GM10248 (cell line): ENCODE measurements around the gene IZUMO1.

Experiments used
- CTCF ChIA-PET: fragments of 300-600 bp; sonication (Branson Sonifier 250); formaldehyde crosslinking; extraction: SDS; loops from one replicate; lab custom pipeline; 2021; ENCODE audit warnings: antibody characterized with exemption; lab: Yijun Ruan, JAX
- POLR2A ChIA-PET: fragments of 350-650 bp; sonication (Branson Sonifier 250); formaldehyde crosslinking; extraction: SDS; loops from one replicate; lab custom pipeline; 2020; ENCODE audit warnings: antibody characterized with exemption; lab: Yijun Ruan, JAX
- DNase-seq: peaks from one replicate; pipeline ENCODE4 v3.0.0; 2012; ENCODE audit errors: extremely low spot score
- TF ChIP-seq, protein P1 (sequence below): IDR thresholded peaks from 2 replicates; pipeline ENCODE4 v1.5.1; 2012; ENCODE audit warnings: mild to moderate bottlenecking, low read depth; ENCODE audit errors: extremely low read depth, missing control alignments, control extremely low read depth

The IZUMO1 gene

DNA sequence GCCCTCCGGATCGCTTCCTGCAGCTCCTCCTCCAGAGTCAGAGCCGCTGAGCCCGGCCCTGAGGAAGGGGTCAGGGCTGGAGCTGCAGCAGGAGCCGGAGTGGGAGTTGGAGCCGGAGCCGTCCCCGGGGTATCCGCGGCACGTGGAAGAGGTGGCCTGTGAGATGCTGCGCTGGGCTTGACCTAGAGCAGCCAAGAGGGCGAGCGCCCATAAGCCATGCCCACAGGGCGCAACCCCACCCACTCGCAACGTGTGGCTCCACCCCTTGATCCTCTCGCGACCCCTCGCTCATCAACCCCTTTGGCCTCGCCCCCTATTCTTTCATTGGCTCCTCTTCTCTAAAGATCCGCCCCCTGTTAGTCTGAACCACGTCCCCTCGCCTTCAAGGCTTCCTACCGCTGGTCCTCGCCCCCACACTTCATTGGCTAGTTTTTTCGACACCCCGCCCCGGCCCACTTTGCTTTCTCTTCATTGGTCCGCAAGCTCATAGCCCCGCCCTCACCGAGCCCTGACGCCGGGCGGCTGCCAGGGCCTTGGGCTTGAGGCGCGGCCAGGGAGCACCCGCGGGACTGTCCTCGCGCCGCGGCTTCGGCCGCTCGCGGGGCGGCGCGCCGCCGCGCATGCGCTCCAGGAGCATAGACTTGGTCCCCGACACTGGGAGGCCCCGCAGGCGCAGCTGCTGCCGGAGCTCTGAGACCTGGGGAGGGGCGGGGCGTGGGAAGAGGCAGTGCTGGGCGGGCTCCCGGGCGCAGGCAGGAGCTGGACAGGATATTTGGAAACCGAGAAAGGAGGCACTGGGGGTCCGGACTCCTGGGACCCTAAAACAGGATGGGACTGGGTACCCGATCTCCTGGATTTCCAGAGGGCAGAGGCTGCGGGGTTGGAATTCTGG, 32.6 kb downstream of the IZUMO1 start:
- ChIA-PET POLR2A (interaction anchor here (0.5 to 1.2 kb wide), 3 partner anchors 158 to 879 kb away, joined by 3 to 6 read pairs (median 4); partner anchors contain the start of gene PPP1R15A), CTCF (interaction anchor here (1.0 to 5.1 kb wide), 11 partner anchors 10 to 441 kb away, joined by 3 to 22 read pairs (median 4); partner anchors contain the start of genes CA11, GYS1 and HRC)
- peak; percentile 99 for DNase-seq
- TF ChIP-seq, protein P1, sequence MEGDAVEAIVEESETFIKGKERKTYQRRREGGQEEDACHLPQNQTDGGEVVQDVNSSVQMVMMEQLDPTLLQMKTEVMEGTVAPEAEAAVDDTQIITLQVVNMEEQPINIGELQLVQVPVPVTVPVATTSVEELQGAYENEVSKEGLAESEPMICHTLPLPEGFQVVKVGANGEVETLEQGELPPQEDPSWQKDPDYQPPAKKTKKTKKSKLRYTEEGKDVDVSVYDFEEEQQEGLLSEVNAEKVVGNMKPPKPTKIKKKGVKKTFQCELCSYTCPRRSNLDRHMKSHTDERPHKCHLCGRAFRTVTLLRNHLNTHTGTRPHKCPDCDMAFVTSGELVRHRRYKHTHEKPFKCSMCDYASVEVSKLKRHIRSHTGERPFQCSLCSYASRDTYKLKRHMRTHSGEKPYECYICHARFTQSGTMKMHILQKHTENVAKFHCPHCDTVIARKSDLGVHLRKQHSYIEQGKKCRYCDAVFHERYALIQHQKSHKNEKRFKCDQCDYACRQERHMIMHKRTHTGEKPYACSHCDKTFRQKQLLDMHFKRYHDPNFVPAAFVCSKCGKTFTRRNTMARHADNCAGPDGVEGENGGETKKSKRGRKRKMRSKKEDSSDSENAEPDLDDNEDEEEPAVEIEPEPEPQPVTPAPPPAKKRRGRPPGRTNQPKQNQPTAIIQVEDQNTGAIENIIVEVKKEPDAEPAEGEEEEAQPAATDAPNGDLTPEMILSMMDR: no peak

DNA sequence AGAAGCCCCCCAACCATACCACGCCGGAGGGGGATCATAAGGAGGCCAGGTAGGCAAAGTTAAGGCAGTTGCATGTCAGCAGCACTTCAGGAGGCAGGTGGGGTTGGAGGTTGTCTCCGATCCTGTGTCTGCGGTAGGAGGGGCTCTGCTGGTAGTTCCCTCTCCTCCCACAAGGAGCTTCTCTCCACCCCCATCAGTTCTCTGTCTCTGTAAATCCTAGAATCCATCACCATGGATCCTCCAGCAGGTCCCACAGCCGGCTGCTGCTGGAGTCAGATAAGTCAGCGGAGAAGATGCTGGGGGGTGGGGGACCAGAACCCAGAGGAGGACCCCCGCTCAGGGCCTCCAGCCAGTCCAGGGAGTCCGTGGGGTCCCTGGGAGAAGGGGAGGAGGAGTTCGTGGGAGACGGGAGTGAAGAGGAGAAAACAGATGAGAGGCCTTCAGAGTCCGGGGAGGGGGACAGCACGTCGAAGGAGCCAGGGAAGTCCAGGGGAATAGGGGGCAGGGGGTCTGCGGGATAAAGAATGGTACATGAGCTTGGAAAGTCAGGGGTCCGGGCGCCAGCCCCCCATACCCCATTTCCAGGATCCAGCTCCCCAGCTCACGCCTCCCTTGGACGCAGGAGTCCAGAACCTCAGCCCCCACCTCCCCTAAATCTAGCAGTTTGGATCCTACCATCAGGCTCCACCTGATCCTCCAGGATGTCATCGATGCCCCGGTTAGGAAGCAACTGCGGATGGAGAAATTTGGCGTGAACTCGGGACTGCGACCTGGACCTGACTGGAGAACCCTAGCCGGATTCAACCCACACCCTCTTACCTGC, 33.5 kb downstream of the IZUMO1 start:
- ChIA-PET POLR2A (interaction anchor here (0.6 to 1.2 kb wide), 2 partner anchors 159 to 220 kb away, joined by 3 to 4 read pairs; partner anchors contain the start of gene PPP1R15A), CTCF (interaction anchor here (1.0 to 5.1 kb wide), 7 partner anchors 10 to 442 kb away, joined by 3 to 22 read pairs (median 3); partner anchors contain the start of genes CA11 and HRC)
- TF ChIP-seq, protein P1: no peak
- no peak for DNase-seq

DNA sequence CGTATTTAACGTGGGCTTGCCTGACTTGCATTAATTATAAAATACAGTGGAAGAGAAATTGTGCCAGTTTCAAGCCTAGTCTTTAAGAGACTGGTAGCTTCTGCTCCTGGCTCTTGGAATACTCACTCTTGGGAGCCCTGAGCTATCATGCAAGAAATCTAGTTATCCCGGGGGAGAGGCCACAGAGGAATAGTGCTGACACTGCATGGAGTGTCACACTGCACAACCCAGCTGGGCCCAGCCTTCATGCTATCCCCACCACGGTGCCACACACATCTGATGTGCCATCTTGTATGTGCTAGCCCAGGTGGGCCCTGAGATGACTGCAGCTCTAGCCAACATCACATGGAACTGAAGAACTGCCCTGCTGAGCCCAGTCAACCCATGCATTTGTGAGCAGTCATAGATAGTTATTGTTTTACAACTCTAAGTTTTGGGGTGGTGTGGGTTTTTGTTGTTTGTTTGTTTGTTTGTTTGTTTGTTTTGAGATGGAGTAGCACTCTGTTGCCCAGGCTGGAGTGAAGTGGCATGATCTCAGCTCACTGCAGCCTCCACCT, 35.5 kb downstream of the IZUMO1 start:
- TF ChIP-seq, protein P1: no peak
- ChIA-PET POLR2A (no interaction called here), CTCF (interaction anchor here (1.5 to 5.1 kb wide), 2 partner anchors 16 to 36 kb away, joined by 3 to 22 read pairs; no protein-coding TSS in a partner anchor)
- no peak for DNase-seq

DNA sequence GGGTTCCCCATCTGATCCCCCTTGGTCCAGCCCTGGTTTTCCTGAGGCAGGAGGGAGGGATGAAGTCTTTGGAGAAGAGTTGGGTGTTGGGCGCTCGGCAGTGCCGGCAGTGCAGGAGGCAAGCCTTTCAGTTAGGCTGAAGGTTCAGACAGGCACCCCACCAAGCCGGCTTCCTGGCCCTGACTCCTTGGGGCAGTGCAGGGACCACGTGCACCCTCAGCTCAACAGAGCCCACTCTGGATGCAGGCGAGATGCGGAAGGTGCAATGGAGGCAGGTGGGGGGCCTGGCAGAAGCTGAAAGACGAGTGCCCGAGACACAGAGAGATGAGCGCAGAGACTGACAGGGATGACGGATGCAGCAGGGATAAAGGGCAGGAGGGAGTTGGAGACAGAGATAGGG, 38.2 kb downstream of the IZUMO1 start:
- no peak for DNase-seq
- CTCF ChIA-PET: no interaction called here
- POLR2A ChIA-PET: no interaction called here
- TF ChIP-seq, protein P1: no peak

DNA sequence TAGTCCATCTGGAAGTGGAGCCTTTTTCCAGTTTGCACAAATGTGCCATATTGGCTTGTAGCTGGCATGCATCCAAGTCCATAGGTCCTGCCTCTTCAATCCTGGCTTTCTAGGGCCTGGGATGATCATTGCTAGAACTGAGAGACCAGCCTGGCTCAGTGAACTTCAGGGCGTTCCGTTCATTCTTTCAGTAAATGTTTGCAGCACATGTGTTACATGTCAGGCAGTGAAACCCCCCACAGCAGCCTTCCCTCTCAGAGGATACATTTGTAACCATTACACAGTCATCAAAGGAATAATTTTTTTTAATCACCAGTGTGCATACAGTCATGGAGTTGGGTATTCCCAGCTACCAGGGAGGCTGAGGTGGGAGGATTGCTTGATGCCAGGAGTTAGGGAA, 41.3 kb downstream of the IZUMO1 start:
- ChIA-PET POLR2A (no interaction called here), CTCF (interaction anchor here (1.0 to 1.5 kb wide), 2 partner anchors 31 to 90 kb away, joined by 3 read pairs; no protein-coding TSS in a partner anchor)
- no peak for DNase-seq
- TF ChIP-seq, protein P1: no peak

DNA sequence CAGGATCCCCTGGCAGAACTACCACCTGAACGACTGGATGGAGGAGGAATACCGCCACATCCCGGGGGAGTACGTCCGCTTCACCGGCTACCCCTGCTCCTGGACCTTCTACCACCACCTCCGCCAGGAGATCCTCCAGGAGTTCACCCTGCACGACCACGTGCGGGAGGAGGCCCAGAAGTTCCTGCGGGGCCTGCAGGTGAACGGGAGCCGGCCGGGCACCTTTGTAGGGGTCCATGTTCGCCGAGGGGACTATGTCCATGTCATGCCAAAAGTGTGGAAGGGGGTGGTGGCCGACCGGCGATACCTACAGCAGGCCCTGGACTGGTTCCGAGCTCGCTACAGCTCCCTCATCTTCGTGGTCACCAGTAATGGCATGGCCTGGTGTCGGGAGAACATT, 43.4 kb downstream of the IZUMO1 start:
- no peak for DNase-seq
- ChIA-PET CTCF (interaction anchor here (1.1 to 1.5 kb wide), 2 partner anchors 10 to 84 kb away, joined by 3 read pairs; no protein-coding TSS in a partner anchor), POLR2A (no interaction called here)
- TF ChIP-seq, protein P1: no peak
